RWPE1 (cell line): ENCODE data around the gene RFX8.

Experiments
- CTCF ChIA-PET: fragments of 350-600 bp; sonication (Branson Sonifier 250); formaldehyde crosslinking; extraction: SDS; loops from one replicate; lab custom pipeline; 2021; lab: Yijun Ruan, JAX
- POLR2A ChIA-PET: fragments of 400-600 bp; formaldehyde crosslinking; extraction: SDS; loops from one replicate; lab custom pipeline; 2020; ENCODE audit warnings: antibody characterized with exemption; ENCODE audit not compliant: low non-redundant PET; lab: Yijun Ruan, JAX
- DNase-seq: peaks from one replicate; pipeline ENCODE4 v3.0.0; 2012; ENCODE audit warnings: low spot score
- H3K27ac ChIP-seq: fragments of 450-650 bp; 2 replicates; pipeline ENCODE4 v1.5.1; 2017
- TF ChIP-seq, protein P1 (sequence below): fragments of 450-650 bp; conservative IDR thresholded peaks from 2 replicates; pipeline ENCODE4 v1.5.1; 2017; ENCODE audit warnings: low read depth, mild to moderate bottlenecking

The RFX8 gene

DNA sequence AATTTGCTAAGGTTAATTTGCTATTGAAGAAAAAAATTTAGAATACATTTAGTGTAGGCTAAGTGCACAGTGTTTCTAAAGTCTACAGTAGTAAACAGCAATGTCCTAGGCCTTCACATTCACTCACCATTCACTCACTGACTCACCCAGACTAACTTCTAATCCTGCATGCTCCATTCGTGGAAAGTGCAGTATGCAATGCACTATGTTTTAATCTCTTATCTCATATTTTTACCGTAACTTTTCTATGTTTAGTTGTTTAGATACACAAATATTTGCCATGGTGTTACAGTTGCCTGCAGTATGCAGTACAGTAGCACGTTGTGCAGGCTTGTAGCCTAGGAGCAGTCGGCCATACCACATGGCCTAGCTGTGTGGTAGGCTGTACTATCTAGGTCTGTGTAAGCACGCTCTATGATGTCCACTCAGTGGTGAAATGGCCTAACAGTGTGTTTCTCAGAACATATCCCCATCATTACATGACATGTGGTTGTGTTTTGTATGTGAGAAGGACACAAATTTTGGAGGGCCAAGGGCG lies 18.1 kb upstream of the RFX8 start:
- CTCF ChIA-PET: no interaction called here
- no peak overlapping the region for H3K27ac ChIP-seq
- no peak for DNase-seq

DNA sequence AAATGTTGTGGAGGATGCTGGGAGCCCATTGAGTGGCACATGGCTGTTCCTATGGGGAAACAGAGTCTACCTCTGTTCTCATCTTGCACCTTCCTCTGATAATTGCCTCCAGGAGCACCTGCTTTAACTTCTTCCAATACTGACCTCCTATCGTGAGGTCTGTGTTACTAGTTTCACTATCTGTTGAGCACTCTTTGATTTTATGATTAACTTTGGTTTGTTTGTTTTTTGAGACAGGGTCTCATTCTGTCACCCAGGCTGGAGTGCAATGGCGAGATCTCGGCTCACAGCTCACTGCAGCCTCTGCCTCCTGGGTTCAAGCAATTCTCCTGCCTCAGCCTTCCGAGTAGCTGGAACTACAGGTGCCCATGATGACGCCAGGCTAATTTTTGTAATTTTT lies 12.1 kb upstream of the RFX8 start:
- TF ChIP-seq, protein P1, sequence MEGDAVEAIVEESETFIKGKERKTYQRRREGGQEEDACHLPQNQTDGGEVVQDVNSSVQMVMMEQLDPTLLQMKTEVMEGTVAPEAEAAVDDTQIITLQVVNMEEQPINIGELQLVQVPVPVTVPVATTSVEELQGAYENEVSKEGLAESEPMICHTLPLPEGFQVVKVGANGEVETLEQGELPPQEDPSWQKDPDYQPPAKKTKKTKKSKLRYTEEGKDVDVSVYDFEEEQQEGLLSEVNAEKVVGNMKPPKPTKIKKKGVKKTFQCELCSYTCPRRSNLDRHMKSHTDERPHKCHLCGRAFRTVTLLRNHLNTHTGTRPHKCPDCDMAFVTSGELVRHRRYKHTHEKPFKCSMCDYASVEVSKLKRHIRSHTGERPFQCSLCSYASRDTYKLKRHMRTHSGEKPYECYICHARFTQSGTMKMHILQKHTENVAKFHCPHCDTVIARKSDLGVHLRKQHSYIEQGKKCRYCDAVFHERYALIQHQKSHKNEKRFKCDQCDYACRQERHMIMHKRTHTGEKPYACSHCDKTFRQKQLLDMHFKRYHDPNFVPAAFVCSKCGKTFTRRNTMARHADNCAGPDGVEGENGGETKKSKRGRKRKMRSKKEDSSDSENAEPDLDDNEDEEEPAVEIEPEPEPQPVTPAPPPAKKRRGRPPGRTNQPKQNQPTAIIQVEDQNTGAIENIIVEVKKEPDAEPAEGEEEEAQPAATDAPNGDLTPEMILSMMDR: no peak
- POLR2A ChIA-PET: no interaction called here
- CTCF ChIA-PET: interaction anchor here (0.9 kb wide), 1 partner anchor 13 kb away, joined by 4 read pairs; no protein-coding TSS in a partner anchor
- no peak overlapping the region for H3K27ac ChIP-seq
- no peak for DNase-seq

More for the DNA sequence above, 18.1 kb upstream of the RFX8 start:
- TF ChIP-seq, protein P1: no peak
- POLR2A ChIA-PET: no interaction called here

DNA sequence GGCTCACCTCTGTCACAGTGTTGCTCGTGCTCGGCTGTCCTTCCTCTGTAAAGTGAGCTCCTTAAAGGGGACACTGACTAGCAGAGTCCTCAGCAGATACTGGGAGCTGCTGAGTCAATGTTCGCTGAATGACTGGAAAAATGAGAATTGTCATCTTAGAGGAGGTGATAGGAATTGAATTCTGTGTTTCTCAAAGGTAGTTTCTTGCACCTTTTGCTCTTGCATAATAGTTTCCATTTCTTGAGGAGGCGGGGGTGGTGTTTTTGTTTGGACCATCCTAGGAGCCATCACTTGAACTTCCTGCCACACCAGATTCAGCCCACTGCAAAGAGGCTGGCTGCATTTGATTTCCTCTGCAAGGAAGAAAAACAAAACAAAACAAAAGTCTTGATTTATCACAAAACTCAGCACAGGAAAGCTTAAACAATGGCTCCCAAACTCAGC lies 11.4 kb upstream of the RFX8 start:
- POLR2A ChIA-PET: no interaction called here
- H3K27ac ChIP-seq: no peak overlapping the region
- TF ChIP-seq, protein P1: no peak
- no peak for DNase-seq
- CTCF ChIA-PET: interaction anchor here (0.5 kb wide), 1 partner anchor 387 kb away, joined by 4 read pairs; no protein-coding TSS in a partner anchor

DNA sequence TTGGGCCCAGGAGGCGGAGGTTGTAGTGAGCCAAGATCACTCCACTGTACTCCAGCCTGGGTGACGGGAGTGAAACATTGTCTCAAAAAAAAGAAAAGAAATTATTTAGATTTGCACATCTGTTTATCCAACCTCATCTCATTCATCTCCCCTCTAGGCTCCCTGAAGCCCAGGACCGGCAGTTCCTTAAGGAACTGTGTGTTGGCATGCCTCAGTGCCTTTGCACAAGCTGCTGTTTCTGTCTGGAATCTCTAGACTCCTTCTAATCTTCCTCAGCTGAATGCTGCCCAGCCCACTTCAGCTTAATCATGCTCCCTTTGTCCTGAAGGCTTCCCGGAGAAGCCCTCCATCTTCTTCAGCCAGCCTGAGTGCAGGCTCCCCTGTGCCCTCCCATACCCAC lies 10.9 kb upstream of the RFX8 start:
- CTCF ChIA-PET: interaction anchor here (0.5 kb wide), 1 partner anchor 388 kb away, joined by 4 read pairs; no protein-coding TSS in a partner anchor

DNA sequence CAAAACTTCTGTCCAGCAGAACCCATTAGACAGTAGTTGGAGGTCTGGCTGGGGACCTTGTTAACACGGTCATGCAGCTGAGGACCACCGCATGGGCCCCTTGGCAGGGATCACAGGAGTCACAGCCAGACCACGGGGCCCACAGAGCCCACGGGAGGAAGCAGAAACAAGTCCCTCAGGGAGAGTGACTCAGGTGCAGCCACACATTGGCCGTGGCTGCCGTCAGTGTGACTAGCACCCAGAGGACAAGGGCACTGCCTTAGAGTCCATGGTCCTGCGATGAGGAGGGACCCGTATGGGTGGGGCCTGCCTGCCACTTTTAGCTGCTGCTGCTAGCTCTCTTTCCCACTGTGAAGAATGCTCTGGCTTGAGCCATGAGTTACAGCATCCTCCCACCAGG lies 5.9 kb upstream of the RFX8 start:
- TF ChIP-seq, protein P1: no peak
- ChIA-PET CTCF (no interaction called here), POLR2A (no interaction called here)
- no peak overlapping the region for H3K27ac ChIP-seq
- no peak for DNase-seq

More for the DNA sequence above, 10.9 kb upstream of the RFX8 start:
- H3K27ac ChIP-seq: no peak overlapping the region
- POLR2A ChIA-PET: no interaction called here
- no peak for DNase-seq
- TF ChIP-seq, protein P1: no peak

DNA sequence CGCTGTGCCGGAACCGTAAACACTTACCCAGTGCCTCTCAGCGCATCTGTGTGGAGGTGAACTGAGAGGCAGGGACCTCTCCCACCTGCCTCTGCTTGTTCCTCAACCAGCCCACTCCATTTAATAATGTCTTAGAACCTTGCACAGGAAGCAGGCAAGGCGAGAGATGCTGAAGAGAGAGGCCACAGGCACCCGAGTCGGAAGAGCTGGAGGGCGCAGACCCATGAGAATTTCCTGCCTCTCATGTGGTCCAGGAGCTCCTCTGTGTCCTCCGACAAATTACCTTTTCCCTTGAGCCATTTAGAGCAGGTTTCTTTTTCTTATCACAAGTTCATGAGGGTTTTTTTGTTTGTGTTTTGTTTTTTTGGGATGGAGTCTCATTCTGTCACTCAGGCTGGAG lies 4.9 kb upstream of the RFX8 start:
- ChIA-PET POLR2A (no interaction called here), CTCF (interaction anchor here (0.7 kb wide), 1 partner anchor 520 kb away, joined by 3 read pairs; no protein-coding TSS in a partner anchor)
- no peak for DNase-seq
- TF ChIP-seq, protein P1: no peak
- no peak overlapping the region for H3K27ac ChIP-seq
